Umbilical cord (tissue), 2 donors: ENCODE measurements around the gene SVIL. TPM values are rescaled to one million over a fixed set of nuclear protein-coding genes. Genes with fewer than 3 reads are reported as not detected.
"Not testable (repeated sequence)": the region's sequence is repeated elsewhere in the genome, so short reads cannot be mapped to it uniquely, and the experiment has no call there.

Experiments
- DNase-seq: peaks from one replicate; pipeline ENCODE4 v3.0.0-alpha.2; 2015; ENCODE audit warnings: low spot score
- total RNA-seq: library from RNA; depleted of rRNA; stranded (reverse); fragments of >200 nt; gene quantifications from one replicate; pipeline ENCODE4 v1.2.3, GENCODE V29; 2014; ENCODE audit warnings: low replicate concordance; ENCODE audit not compliant: insufficient read depth

SVIL gene
- total RNA-seq, 1 donor from 2014 or later: 122 TPM

DNA sequence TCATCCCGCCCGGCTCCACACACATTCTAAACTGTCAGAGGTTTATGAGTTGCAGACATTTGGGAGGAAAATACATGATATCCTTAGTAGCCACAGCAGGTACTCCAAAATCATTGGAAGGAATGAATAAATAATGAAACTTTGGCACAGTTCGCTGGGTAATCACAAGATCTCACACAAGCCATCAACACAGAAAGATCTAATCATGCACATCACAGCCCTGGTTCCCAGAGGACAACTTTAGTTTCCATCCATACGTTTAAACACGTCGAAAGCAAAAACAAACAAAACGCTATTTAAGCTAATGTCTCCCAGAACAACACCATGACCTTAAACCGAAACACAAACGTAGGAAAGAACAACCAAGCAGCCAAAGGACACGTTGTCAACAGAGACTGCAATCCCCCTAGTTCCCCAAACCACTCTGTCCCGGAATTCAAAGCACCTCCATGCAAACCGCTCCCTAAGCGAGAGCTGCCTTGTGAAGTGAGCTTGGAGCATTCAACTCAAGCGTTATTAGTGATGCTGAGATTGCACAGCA, 12.3 kb downstream of the SVIL start:
- no peak for DNase-seq

DNA sequence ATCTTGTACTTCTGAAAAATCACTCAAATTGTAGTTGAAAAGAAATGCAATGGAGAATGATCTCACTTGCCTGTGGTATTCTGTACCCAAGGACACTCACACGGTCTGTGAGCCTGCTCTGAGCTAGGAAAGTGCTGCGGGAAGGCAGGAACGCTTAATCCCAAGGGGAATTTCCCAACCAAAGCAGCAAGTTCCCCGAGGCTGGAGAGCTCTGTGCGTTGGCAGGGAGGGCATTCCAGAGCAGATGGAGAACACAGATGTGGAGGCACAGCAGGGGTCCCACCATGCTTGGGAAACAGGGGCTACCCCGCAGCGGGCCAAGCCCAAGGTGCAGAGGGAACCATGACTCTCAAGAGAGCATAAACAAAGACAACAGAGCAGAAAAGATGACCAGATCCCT, 13.6 kb downstream of the SVIL start:
- DNase-seq: peak; percentile 44

GRCh38 chr10:29620112-29620690, 14.6 kb downstream of the SVIL start:
- DNase-seq: no peak

DNA sequence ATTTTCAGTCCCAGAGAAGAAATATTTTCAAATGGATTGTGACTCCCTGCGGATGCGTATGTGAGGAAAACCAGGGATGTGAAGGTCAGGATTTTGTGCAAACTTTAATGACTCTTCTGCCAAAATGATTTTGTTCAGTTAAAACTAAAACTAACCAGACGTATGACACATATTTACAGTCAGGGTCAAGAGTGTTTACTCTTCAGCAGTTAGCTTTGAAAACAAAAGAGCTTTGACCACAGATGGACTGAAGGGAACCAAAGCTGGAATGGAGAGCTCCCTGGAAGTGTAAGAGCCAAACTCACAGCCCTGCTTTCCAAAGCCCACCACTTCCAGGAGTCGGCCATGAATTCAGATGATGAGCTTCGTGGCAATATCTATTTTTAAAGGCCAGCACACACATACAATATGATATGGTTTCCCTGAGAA, 15.5 kb downstream of the SVIL start:
- peak; percentile 87 for DNase-seq

DNA sequence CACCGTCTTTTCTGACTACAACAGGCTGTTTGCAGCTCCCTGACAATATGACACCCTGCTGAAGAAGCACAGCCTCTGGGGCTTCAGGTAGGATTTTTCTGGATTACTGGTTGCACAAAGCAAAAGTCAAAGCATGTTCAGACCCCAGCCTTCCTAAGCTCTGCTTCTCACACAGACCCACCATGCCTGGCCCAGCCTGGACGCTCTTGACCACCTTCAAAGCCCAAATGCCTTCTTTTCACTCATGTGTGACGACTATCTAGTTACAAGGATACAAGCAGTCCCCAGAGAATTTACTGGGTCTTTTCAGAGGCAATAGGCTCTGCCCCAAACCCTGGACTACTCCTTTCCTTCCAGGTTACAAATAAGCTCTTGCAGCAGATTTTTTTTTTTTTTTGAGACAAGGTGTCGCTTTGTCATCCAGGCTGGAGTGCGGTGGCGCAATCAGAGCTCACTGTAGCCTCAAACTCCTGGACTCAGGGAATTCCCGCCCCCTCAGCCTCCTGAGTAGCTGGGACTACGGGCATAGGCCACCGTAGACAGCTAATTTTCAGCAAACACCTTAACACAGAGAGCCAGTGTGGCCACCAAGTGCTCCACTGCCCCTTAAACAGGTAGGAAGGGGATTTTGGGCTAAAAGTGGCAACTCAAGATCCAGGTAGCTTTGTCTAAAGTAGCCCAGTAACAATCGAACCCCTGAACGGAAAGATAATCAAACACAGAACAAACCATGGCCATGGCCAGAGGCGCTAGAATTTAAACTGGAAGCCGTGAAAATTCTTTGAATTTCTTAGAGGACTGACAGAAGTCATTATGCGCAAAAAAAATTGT, 16.2 kb downstream of the SVIL start:
- no peak for DNase-seq

DNA sequence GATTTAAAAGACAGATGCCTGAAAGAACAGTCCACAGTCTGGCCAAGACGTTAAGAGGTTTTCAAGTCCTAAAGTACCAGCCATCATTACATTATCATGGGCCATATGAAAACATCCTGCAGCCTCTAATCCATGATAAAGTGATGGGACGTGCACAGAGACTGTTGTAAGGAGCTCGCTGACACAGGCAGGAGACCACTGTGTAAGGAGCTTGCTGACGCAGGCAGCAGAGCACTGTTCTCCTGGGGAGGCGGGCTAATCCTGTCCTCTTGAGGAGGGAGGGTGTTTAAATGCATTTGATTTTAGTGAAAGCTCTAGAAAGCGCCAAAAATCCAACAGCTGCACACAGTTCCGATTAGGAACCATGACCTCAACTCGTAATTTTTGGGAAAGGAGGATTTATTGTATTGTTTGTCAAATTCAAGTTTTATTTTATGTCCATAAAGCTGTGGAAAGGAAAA, 16.9 kb downstream of the SVIL start:
- DNase-seq: peak; percentile 89

DNA sequence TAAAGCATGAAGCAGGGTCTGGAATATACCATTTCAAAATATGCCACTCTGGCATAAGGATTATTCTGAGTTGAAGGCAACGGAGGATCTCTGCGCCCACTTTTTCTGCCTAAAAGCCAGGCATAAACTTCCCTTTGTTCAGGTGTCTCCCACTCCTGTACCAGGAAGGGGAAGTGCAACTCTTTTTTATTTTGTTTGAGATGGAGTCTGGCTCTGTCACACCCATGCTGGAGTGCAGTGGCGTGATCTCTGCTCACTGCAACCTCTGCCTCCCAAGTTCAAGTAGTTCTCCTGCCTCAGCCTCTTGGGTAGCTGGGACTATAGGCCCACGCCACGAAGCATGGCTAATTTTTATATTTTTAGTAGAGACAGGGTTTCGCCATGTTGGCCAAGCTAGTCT, 18.2 kb downstream of the SVIL start:
- DNase-seq: no peak

DNA sequence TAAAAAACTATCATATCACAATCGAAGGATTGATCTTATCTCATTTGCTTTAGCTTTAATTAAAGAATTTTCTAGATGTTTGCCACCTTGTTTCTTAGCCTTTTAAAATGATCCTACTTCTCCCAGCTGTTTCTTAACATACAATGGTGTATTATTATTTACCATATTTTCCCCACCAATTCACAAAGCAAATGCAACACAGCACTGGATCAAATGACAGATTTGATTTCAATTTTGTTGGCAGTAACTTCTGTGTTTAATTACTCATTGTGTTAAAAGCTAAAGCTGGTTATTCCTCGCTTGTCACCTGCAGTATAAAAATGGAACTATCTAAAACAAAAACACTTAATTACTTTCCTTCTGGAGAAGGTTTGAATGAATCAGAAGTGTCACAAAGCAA, 19.6 kb downstream of the SVIL start:
- DNase-seq: no peak

- not testable (repeated sequence) for DNase-seq
Measured at GRCh38 chr10:29614289-29614688, 20.5 kb downstream of the SVIL start.

GRCh38 chr10:29613791-29614190, 21.0 kb downstream of the SVIL start:
- no peak for DNase-seq

- DNase-seq: no peak
Measured at GRCh38 chr10:29613196-29613595, 21.6 kb downstream of the SVIL start.

DNA sequence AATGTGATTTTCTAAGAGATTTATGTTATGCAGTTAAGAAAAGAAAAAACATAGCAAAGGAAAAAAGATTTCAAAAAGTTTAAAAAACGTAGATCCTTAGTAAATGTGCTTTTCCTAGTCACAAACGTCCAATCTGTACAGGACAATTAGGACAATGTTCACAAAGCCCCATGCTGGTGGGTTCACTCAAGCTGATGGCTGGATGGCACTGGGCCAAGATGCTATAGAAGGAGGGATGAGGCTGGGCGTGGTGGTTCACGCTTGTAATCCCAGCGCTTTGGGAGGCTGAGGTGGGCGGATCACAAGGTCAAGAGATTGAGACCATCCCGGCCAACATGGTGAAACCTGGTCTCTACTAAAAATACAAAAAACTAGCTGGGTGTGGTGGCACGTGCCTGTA, 22.1 kb downstream of the SVIL start:
- no peak for DNase-seq

DNA sequence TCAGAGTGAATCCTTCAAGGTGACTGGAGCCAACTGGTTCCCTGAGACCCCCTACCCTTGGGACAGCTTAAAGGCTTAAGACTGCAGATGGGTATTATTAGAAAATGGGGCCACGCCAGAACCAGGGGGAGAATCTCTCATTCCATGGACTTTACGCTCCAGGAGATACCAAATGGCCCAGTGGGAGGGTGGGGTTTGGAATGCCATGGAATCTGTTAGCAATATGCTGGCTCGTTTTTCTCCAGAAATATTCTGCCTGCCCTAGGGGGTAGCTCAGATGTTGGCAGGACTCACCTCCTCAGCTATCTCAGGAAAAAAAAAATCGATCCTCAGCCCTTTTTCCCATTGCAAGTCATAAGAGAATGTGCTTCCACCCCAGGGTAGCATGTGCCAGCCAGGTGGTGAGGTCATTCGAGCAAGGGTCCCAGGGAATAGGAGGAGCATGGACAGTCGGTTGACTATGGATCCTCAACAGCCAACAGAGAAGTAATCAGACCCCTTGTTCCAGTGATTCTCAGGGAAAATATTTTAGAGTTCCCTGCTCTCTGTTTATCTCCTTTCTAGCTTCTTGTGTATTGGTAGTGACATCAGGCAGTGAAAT, 22.9 kb downstream of the SVIL start:
- DNase-seq: no peak

DNA sequence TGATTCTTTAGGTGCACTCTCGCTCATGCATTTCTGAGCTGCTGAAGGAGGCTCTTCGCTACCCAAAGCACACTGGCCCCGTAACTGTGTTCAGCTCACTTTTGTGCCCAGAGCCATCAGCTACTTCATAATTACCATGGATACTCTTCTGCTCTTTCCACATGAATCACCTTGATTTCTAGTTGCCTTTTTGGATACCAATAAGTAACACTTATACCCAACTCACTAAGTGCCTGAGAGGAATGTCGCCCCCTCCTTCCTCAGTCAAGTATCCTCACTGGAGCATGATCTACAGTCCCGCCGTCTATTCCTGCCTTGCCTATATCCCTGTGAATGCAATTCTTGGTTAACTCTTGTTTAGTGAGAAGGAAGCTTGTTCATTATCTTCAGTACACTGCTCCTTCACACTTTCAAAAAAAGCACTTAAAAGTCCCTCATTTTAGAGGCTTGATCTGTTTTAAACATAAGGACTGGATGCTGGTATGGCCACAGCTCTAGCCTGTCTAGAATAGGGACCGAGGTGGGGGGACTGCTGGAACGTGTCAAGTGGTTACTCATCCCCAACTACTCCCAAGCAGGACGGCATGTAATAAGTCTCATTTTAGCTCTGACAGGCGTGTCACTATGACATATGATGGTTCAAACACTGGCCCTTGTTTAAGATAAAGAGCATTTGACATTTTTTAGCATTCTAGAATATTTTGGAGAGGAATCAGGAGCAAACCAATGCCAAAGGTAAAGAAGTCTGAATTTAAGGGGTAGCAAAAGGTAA, 23.7 kb downstream of the SVIL start:
- no peak for DNase-seq

- not testable (repeated sequence) for DNase-seq
Measured at GRCh38 chr10:29610331-29610730, 24.4 kb downstream of the SVIL start.

DNA sequence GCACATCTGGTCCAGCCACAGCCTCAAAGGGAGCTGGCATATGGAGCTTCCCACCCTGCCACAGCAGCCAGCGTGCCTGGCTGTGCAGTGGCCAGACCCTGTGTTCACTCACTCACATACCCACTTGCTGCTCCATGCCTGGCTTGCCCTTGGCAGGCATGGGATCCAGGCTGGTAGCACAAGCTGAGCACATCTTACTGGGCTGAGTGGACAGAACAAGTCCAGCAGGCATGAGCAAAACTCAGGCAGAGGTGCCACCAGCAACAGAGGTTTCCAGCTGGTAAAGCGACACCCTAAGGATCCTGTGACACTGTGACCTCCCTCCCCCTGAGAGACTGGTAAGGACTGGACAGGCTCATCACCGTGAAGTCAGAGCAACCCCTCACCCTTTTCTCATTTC, 25.1 kb downstream of the SVIL start:
- DNase-seq: no peak

GRCh38 chr10:29608476-29609301, 26.1 kb downstream of the SVIL start:
- no peak for DNase-seq

DNA sequence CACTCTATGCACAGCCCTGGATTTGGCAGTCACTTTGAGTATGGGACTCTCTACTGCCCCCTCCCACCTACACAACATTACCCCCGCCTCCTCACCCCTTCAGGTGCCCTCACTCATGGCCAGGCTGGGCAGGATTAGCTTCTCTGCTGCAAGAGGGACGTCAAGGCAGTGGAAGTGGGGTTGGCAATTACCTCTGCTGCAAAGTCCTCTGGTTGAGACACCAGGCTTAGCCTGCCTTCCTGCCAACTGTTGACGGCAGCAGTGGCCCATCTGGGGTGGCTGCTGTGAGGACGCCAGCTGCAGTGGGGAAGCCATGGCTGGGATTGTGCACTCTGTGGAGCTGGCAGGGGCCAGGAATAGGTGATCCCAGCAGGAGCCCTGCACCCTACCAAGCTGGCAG, 26.7 kb downstream of the SVIL start:
- DNase-seq: no peak

DNA sequence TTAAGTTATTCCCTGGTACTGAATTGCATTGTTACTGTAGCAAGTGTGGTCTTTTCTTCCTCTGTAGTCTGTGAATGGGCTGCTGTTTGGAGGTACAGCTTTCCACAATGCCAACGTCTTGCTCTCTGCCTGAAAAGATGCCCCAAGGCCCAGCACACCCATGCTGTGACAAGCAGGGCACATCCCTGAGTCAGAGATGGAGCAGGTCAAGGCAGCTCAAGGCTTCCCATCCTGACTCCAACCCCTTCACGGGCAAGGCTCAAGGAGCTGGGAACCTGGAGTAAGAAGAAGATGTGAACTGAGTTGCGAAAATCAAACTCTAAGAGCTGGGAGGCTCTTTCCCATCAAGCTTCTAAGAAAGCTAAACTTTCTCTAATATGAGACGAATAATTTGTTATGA, 27.2 kb downstream of the SVIL start:
- DNase-seq: no peak

DNA sequence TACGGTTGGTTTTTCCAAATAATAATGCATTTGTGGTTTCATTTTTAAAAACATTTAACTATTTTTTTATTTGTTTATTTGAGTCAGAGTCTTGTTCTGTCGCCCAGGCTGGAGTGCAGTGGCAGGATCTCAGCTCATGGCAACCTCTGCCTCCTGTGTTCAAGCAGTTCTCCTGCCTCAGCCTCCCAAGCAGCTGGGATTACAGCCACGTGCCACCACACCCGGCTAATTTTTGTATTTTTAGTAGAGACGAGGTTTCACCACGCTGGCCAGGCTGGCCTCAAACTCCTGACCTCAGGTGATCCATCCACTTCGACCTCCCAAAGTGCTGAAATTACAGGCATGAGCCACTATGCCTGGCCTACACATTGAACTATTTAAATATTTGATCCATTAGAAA, 28.1 kb downstream of the SVIL start:
- DNase-seq: not testable (repeated sequence)

DNA sequence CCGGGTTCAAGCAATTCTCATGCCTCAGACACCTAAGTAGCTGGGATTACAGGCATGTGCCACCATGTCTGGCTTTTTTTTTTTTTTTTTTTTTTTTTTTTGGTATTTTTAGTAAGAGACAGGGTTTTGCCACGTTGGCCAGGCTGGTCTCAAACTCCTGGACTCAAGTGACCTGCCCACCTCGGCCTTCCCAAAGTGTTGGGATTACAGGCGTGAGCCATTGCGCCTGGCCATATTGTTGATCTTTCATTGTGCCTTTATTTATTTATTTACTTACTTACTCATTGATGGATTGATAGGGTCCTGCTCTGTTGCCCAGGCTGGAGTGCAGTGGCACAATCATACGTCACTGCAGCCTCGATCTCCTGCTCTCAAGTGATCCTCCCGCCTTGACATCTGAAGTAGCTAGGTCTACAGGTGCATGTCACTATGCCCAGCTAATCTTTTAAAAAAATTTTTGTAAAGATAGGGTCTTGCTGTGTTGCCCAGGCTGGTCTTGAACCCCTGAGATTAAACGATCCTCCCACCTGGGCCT, 30.4 kb downstream of the SVIL start:
- DNase-seq: no peak
